ENCODE data around the gene PARD3B. TPM values are rescaled to one million over a fixed set of nuclear protein-coding genes. Genes with fewer than 3 reads are reported as not detected.

Gene PARD3B
- total RNA-seq, 1 experiment from 2014 or later = 3.6 TPM

DNA sequence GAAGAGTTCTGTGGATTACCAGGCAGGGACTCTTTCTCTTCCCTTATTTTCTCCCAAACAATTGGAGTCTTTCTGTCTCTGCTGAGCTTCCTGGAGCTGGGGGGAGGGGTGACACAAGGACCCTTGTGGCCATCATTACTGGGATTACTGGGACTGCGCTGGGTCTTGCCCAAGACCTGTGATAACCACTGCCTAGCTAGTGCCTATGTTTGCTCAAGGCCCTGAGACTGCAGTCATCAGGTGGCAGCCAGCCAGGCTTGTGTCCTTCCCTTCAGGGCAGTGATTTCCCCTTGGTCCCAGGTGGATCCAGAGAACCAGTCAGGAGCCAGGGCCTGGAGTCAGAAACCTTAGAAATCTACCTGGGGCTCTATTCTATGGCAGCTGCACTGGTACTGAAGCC is 355.6 kb downstream of the PARD3B start:
- DNase-seq (ENCODE audit: low read depth, low spot score) = no peak
- in situ Hi-C loops (cut with HindIII; ENCODE audit: low pct_unique_long_range_greater_than_20kb, low sequenced_read_pairs) = no loop called here

DNA sequence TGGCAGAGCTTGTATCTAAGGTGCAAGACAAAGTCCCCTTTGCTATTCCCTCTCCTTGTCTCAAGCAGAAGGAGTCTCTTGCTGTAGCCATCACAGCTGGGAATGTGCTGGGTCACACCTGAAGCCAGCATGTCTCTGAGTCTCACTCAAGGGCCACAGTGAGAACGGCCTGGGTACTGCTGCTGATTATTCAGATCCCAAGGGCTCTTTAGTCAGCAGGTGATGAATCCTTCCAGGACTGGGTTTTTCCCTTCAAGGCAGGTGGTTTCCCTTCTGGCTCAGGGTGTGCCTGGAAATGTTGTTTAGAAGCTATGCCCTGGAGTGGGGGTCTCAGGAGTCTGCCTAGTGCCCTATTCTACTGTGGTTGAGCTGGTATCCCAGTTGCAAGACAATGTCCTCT is 356.3 kb downstream of the PARD3B start:
- in situ Hi-C loops (cut with HindIII; ENCODE audit: low pct_unique_long_range_greater_than_20kb, low sequenced_read_pairs) (no loop called here), intact Hi-C loops (cut with micrococcal nuclease; ENCODE audit: unreplicated experiment) (no loop called here)
- Histone ChIP-seq H3K4me1 (ENCODE audit: control insufficient read depth, insufficient read depth, low read length) (no peaks in the 10 kb centered on the region), H3K9me3 (ENCODE audit: control insufficient read depth, insufficient read depth, low read depth, low read length) (no peaks in the 10 kb centered on the region), H3K36me3 (ENCODE audit: control insufficient read depth, insufficient read depth, low read length) (no peaks in the 10 kb centered on the region), H3K27me3 (ENCODE audit: control insufficient read depth, insufficient read depth, low read length) (no peaks in the 10 kb centered on the region), H3K27ac (ENCODE audit: low read length) (no peak overlapping the region), H3K4me3 (ENCODE audit: low read depth in 2 of 2, low read length in 2 of 2) (no peak overlapping the region)
- TF ChIP-seq, protein P1, sequence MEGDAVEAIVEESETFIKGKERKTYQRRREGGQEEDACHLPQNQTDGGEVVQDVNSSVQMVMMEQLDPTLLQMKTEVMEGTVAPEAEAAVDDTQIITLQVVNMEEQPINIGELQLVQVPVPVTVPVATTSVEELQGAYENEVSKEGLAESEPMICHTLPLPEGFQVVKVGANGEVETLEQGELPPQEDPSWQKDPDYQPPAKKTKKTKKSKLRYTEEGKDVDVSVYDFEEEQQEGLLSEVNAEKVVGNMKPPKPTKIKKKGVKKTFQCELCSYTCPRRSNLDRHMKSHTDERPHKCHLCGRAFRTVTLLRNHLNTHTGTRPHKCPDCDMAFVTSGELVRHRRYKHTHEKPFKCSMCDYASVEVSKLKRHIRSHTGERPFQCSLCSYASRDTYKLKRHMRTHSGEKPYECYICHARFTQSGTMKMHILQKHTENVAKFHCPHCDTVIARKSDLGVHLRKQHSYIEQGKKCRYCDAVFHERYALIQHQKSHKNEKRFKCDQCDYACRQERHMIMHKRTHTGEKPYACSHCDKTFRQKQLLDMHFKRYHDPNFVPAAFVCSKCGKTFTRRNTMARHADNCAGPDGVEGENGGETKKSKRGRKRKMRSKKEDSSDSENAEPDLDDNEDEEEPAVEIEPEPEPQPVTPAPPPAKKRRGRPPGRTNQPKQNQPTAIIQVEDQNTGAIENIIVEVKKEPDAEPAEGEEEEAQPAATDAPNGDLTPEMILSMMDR (IDR thresholded peaks at IDR 0.05) = no peak
- TF ChIP-seq, protein P2, sequence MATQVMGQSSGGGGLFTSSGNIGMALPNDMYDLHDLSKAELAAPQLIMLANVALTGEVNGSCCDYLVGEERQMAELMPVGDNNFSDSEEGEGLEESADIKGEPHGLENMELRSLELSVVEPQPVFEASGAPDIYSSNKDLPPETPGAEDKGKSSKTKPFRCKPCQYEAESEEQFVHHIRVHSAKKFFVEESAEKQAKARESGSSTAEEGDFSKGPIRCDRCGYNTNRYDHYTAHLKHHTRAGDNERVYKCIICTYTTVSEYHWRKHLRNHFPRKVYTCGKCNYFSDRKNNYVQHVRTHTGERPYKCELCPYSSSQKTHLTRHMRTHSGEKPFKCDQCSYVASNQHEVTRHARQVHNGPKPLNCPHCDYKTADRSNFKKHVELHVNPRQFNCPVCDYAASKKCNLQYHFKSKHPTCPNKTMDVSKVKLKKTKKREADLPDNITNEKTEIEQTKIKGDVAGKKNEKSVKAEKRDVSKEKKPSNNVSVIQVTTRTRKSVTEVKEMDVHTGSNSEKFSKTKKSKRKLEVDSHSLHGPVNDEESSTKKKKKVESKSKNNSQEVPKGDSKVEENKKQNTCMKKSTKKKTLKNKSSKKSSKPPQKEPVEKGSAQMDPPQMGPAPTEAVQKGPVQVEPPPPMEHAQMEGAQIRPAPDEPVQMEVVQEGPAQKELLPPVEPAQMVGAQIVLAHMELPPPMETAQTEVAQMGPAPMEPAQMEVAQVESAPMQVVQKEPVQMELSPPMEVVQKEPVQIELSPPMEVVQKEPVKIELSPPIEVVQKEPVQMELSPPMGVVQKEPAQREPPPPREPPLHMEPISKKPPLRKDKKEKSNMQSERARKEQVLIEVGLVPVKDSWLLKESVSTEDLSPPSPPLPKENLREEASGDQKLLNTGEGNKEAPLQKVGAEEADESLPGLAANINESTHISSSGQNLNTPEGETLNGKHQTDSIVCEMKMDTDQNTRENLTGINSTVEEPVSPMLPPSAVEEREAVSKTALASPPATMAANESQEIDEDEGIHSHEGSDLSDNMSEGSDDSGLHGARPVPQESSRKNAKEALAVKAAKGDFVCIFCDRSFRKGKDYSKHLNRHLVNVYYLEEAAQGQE (IDR thresholded peaks at IDR 0.05; ENCODE audit: insufficient read depth in 1 of 2, low read depth in 2 of 2, low read length in 1 of 2) = no peak
- TF ChIP-seq SIN3A (IDR thresholded peaks at IDR 0.05; ENCODE audit: borderline replicate concordance, insufficient read depth, low read depth, low read length) (no peak), TCF7L2 (IDR thresholded peaks at IDR 0.05; ENCODE audit: low read depth, low read length) (no peak), POLR2AphosphoS5 (IDR thresholded peaks at IDR 0.05; ENCODE audit: low read depth, low read length) (no peak)
- no TSS peak for BruUV-seq (replicated peaks)
- no peak for ATAC-seq
- no peak for DNase-seq (ENCODE audit: low read depth, low spot score)
- CTCF ChIA-PET = no interaction called here
- POLR2A ChIA-PET = interaction anchor here (0.6 kb wide), 1 partner anchor 49 kb away, joined by 3 read pairs; no protein-coding TSS in a partner anchor

More for the DNA sequence above, 355.6 kb downstream of the PARD3B start:
- no peak for ATAC-seq
- no peaks in the 10 kb centered on the region for H3K9me3 ChIP-seq (ENCODE audit: control insufficient read depth, insufficient read depth, low read depth, low read length)
- intact Hi-C loops (cut with micrococcal nuclease; ENCODE audit: unreplicated experiment) = no loop called here
- H3K4me3 ChIP-seq (ENCODE audit: low read depth in 2 of 2, low read length in 2 of 2) = no peak overlapping the region
- no peaks in the 10 kb centered on the region for H3K4me1 ChIP-seq (ENCODE audit: control insufficient read depth, insufficient read depth, low read length)
- BruUV-seq (replicated peaks) = no TSS peak
- ChIA-PET CTCF (no interaction called here), POLR2A (no interaction called here)
- H3K27ac ChIP-seq (ENCODE audit: low read length) = no peak overlapping the region
- no peak for TF ChIP-seq SIN3A (IDR thresholded peaks at IDR 0.05; ENCODE audit: borderline replicate concordance, insufficient read depth, low read depth, low read length)
- no peak for TF ChIP-seq TCF7L2 (IDR thresholded peaks at IDR 0.05; ENCODE audit: low read depth, low read length)
- TF ChIP-seq, protein P2 (IDR thresholded peaks at IDR 0.05; ENCODE audit: insufficient read depth in 1 of 2, low read depth in 2 of 2, low read length in 1 of 2) = no peak
- TF ChIP-seq, protein P1 (IDR thresholded peaks at IDR 0.05) = no peak
- no peak for TF ChIP-seq POLR2AphosphoS5 (IDR thresholded peaks at IDR 0.05; ENCODE audit: low read depth, low read length)
- H3K27me3 ChIP-seq (ENCODE audit: control insufficient read depth, insufficient read depth, low read length) = no peaks in the 10 kb centered on the region
- H3K36me3 ChIP-seq (ENCODE audit: control insufficient read depth, insufficient read depth, low read length) = no peaks in the 10 kb centered on the region

Measured in Panc1 (cell line).